DND-41 (cell line): Measurements from ENCODE around the gene BDNF.

ENCODE experiments used
- ATAC-seq: fragments of 200-7000 bp; cut with Tn5 transposase; 3 replicates; pipeline ENCODE4 v1.9.1; 2021; ENCODE audit warnings: low read depth; ENCODE audit not compliant: insufficient read depth
- DNase-seq: peaks from one replicate; pipeline ENCODE4 v3.0.0-alpha.2; 2020
- H2AFZ ChIP-seq: 2 replicates; pipeline ENCODE4 v1.6.0; 2012; ENCODE audit warnings: low read depth, low read length
- H3K27ac ChIP-seq: 2 replicates; pipeline ENCODE4 v1.5.1; 2012; ENCODE audit warnings: low read length, inconsistent platforms
- H3K27me3 ChIP-seq: fragments of 200-600 bp; sonication (generic); 2 replicates; pipeline ENCODE4 v1.6.0; 2012; ENCODE audit warnings: low read length, mild to moderate bottlenecking, inconsistent platforms; ENCODE audit not compliant: insufficient read depth, poor library complexity
- H3K36me3 ChIP-seq: 2 replicates; pipeline ENCODE4 v1.5.1; 2012; ENCODE audit warnings: low read length, inconsistent platforms; ENCODE audit not compliant: insufficient read depth
- H3K4me1 ChIP-seq: 2 replicates; pipeline ENCODE4 v1.5.1; 2012; ENCODE audit warnings: mild to moderate bottlenecking, low read length; ENCODE audit not compliant: insufficient read depth
- H3K4me2 ChIP-seq: 2 replicates; pipeline ENCODE4 v1.6.0; 2012; ENCODE audit warnings: mild to moderate bottlenecking, moderate library complexity, low read length, inconsistent platforms; ENCODE audit not compliant: insufficient read depth
- H3K4me3 ChIP-seq, 2 experiments: fragments of 200-600 bp in 1 of 2; shearing (Covaris generic) in 1 of 2; 2 replicates each; pipeline ENCODE4 v1.5.1; 2012 to 2016; ENCODE audit warnings: inconsistent platforms in 2 of 2, low read length in 2 of 2, mild to moderate bottlenecking in 2 of 2, low read depth in 1 of 2, moderate library complexity in 1 of 2
- H3K79me2 ChIP-seq: 2 replicates; pipeline ENCODE4 v1.6.0; 2012; ENCODE audit warnings: low read length, inconsistent platforms; ENCODE audit not compliant: insufficient read depth
- H3K9ac ChIP-seq: 2 replicates; pipeline ENCODE4 v1.6.0; 2012; ENCODE audit warnings: low read depth, mild to moderate bottlenecking, inconsistent platforms, low read length, moderate library complexity
- H3K9me3 ChIP-seq: 2 replicates; pipeline ENCODE4 v1.5.1; 2012; ENCODE audit warnings: low read length, moderate library complexity, mild to moderate bottlenecking, inconsistent platforms; ENCODE audit not compliant: insufficient read depth, severe bottlenecking
- H4K20me1 ChIP-seq: 2 replicates; pipeline ENCODE4 v1.6.0; 2012; ENCODE audit warnings: low read length; ENCODE audit not compliant: insufficient read depth
- CTCF ChIP-seq: IDR thresholded peaks from 2 replicates; pipeline ENCODE4 v1.5.1; 2012; ENCODE audit warnings: borderline replicate concordance, low read length, moderate library complexity, mild to moderate bottlenecking; ENCODE audit not compliant: poor library complexity, severe bottlenecking; ENCODE audit errors: extremely low read depth
- EZH2 ChIP-seq: IDR thresholded peaks from 3 replicates; pipeline ENCODE4 v1.6.1; 2012; ENCODE audit warnings: borderline replicate concordance, low read depth, mild to moderate bottlenecking, moderate library complexity, low read length, inconsistent platforms; ENCODE audit not compliant: severe bottlenecking

BDNF gene

GRCh38 chr11:27619763-27620335 lies 80.4 kb downstream of the BDNF start:
- Histone ChIP-seq H3K4me2 (no peak overlapping the region), H3K9ac (no peak overlapping the region), H3K36me3 (no peaks in the 10 kb centered on the region), H4K20me1 (no peaks in the 10 kb centered on the region), H3K27me3 (no peaks in the 10 kb centered on the region), H3K9me3 (no peaks in the 10 kb centered on the region), H3K79me2 (no peaks in the 10 kb centered on the region), H3K27ac (no peak overlapping the region), H3K4me3 (no peak overlapping the region), H2AFZ (no peak overlapping the region), H3K4me1 (no peaks in the 10 kb centered on the region)
- DNase-seq: no peak
- no peak for ATAC-seq
- no peak for TF ChIP-seq EZH2
- TF ChIP-seq CTCF: no peak

GRCh38 chr11:27619039-27619574 lies 81.1 kb downstream of the BDNF start:
- no peak overlapping the region for H3K27ac ChIP-seq
- H3K27me3 ChIP-seq: no peaks in the 10 kb centered on the region
- no peak overlapping the region for H3K4me2 ChIP-seq
- H3K9me3 ChIP-seq: no peaks in the 10 kb centered on the region
- TF ChIP-seq CTCF: no peak
- no peak for TF ChIP-seq EZH2
- ATAC-seq (no peak), DNase-seq (no peak)
- no peaks in the 10 kb centered on the region for H4K20me1 ChIP-seq
- H3K36me3 ChIP-seq: no peaks in the 10 kb centered on the region
- H3K9ac ChIP-seq: no peak overlapping the region
- H3K79me2 ChIP-seq: no peaks in the 10 kb centered on the region
- no peak overlapping the region for H3K4me3 ChIP-seq
- H3K4me1 ChIP-seq: no peaks in the 10 kb centered on the region
- H2AFZ ChIP-seq: no peak overlapping the region

GRCh38 chr11:27618281-27618915 lies 81.9 kb downstream of the BDNF start:
- H3K4me2 ChIP-seq: no peak overlapping the region
- H3K4me1 ChIP-seq: no peaks in the 10 kb centered on the region
- no peaks in the 10 kb centered on the region for H3K9me3 ChIP-seq
- H3K27me3 ChIP-seq: no peaks in the 10 kb centered on the region
- no peak overlapping the region for H2AFZ ChIP-seq
- no peaks in the 10 kb centered on the region for H3K79me2 ChIP-seq
- H3K27ac ChIP-seq: no peak overlapping the region
- H3K36me3 ChIP-seq: no peaks in the 10 kb centered on the region
- H3K4me3 ChIP-seq: no peak overlapping the region
- ATAC-seq (no peak), DNase-seq (no peak)
- no peak overlapping the region for H3K9ac ChIP-seq
- no peak for TF ChIP-seq CTCF
- no peak for TF ChIP-seq EZH2
- H4K20me1 ChIP-seq: no peaks in the 10 kb centered on the region
